Measurements from ENCODE around the gene SYTL5.

GRCh38 chrX:38086451-38087215 lies 80.3 kb downstream of the SYTL5 start:
- TF ChIP-seq CTCF (IDR thresholded peaks at IDR 0.05; ENCODE audit: low read depth, low read length, missing input control) (no peak), YY1 (IDR thresholded peaks at IDR 0.05) (no peak), ATF3 (IDR thresholded peaks at IDR 0.05) (no peak), JUND (IDR thresholded peaks at IDR 0.05) (no peak), REST (IDR thresholded peaks at IDR 0.05) (no peak), RAD21 (IDR thresholded peaks at IDR 0.05) (no peak), MAX (IDR thresholded peaks at IDR 0.05) (no peak), FOXA1 (IDR thresholded peaks at IDR 0.05) (no peak), GABPA (IDR thresholded peaks at IDR 0.05 in 1 of 2, conservative IDR thresholded peaks at IDR 0.05 in 1 of 2) (no peak), SP1 (IDR thresholded peaks at IDR 0.05) (no peak), HNF4A (conservative IDR thresholded peaks at IDR 0.05) (no peak), NR2F2 (IDR thresholded peaks at IDR 0.05) (no peak), EGR1 (IDR thresholded peaks at IDR 0.05; ENCODE audit: low read depth in 2 of 2) (no peak), TAF1 (conservative IDR thresholded peaks at IDR 0.05) (no peak)

Measured in liver (tissue), 3 donors.